WTC11 (cell line): Measurements from ENCODE around the gene LSM5. TPM values are rescaled to one million over a fixed set of nuclear protein-coding genes. Genes with fewer than 3 reads are reported as not detected.

Experiments
- ATAC-seq: fragments of 200-7000 bp; cut with Tn5 transposase; 2 replicates; pipeline ENCODE4 v1.10.0; 2021; ENCODE audit warnings: mild to moderate bottlenecking, moderate library complexity
- CTCF ChIA-PET: fragments of 300-600 bp; sonication (Branson Sonifier 250); formaldehyde crosslinking; loops from one replicate; lab custom pipeline; 2021; ENCODE audit warnings: antibody characterized with exemption; lab: Charles Lee
- POLR2A ChIA-PET: fragments of 350-600 bp; sonication (Branson Sonifier 250); formaldehyde crosslinking; loops from one replicate; lab custom pipeline; 2021; ENCODE audit warnings: antibody characterized with exemption; lab: Charles Lee
- DNase-seq: peaks from one replicate; pipeline ENCODE4 v3.0.0; 2021; ENCODE audit warnings: low spot score
- H3K27ac Mint-ChIP-seq: 2 replicates; pipeline ENCODE4 v1.8.0; 2021; ENCODE audit warnings: mixed read lengths
- H3K27me3 Mint-ChIP-seq: 2 replicates; pipeline ENCODE4 v1.8.0; 2021; ENCODE audit warnings: low read depth, mild to moderate bottlenecking, moderate library complexity, mixed read lengths
- H3K36me3 Mint-ChIP-seq: 2 replicates; pipeline ENCODE4 v1.8.0; 2021; ENCODE audit warnings: mixed read lengths
- H3K4me1 Mint-ChIP-seq: 2 replicates; pipeline ENCODE4 v1.8.0; 2022; ENCODE audit warnings: mixed read lengths
- H3K4me3 Mint-ChIP-seq: 2 replicates; pipeline ENCODE4 v1.8.0; 2021; ENCODE audit warnings: mild to moderate bottlenecking, moderate library complexity, mixed read lengths
- H3K9me3 Mint-ChIP-seq: 2 replicates; pipeline ENCODE4 v1.8.0; 2021; ENCODE audit warnings: mixed read lengths
- ELF4 ChIP-seq: sonication (generic); formaldehyde crosslinking; IDR thresholded peaks from 2 replicates; pipeline ENCODE4 v1.8.1; 2022; ENCODE audit warnings: low read depth, mild to moderate bottlenecking, moderate library complexity, missing genetic modification reagents
- FOXK1 ChIP-seq: sonication (generic); formaldehyde crosslinking; IDR thresholded peaks from 2 replicates; pipeline ENCODE4 v1.8.0; 2022; ENCODE audit warnings: mild to moderate bottlenecking, moderate library complexity, missing genetic modification reagents
- HMGA2 ChIP-seq: fragments of 250-450 bp; sonication (Bioruptor Pico); IDR thresholded peaks from 2 replicates; pipeline ENCODE4 v1.4.0; 2021; ENCODE audit warnings: mild to moderate bottlenecking, moderate library complexity
- IRF2 ChIP-seq: sonication (generic); formaldehyde crosslinking; IDR thresholded peaks from 2 replicates; pipeline ENCODE4 v1.8.0; 2022; ENCODE audit warnings: low read depth, missing genetic modification reagents, borderline replicate concordance
- JAZF1 ChIP-seq: fragments of 250-450 bp; sonication (Bioruptor Pico); IDR thresholded peaks from 2 replicates; pipeline ENCODE4 v1.9.0; 2021; ENCODE audit warnings: moderate library complexity, mild to moderate bottlenecking, inconsistent platforms
- JUN ChIP-seq: sonication (generic); formaldehyde crosslinking; IDR thresholded peaks from 2 replicates; pipeline ENCODE4 v1.8.0; 2023; ENCODE audit warnings: mild to moderate bottlenecking, missing genetic modification reagents
- KAT7 ChIP-seq: sonication (generic); formaldehyde crosslinking; IDR thresholded peaks from 2 replicates; pipeline ENCODE4 v1.8.1; 2023; ENCODE audit warnings: missing genetic modification reagents, mild to moderate bottlenecking, borderline replicate concordance
- NFE2L1 ChIP-seq: sonication (generic); formaldehyde crosslinking; IDR thresholded peaks from 2 replicates; pipeline ENCODE4 v1.8.1; 2023; ENCODE audit warnings: missing genetic modification reagents
- NR1H2 ChIP-seq: sonication (generic); formaldehyde crosslinking; IDR thresholded peaks from 2 replicates; pipeline ENCODE4 v1.9.0; 2021; ENCODE audit warnings: mild to moderate bottlenecking, moderate library complexity, missing genetic modification reagents
- PRRX2 ChIP-seq: fragments of 250-450 bp; sonication (Bioruptor Pico); IDR thresholded peaks from 2 replicates; pipeline ENCODE4 v1.8.0; 2021; ENCODE audit warnings: mild to moderate bottlenecking
- RELA ChIP-seq: sonication (generic); formaldehyde crosslinking; IDR thresholded peaks from 2 replicates; pipeline ENCODE4 v1.8.1; 2022; ENCODE audit warnings: missing genetic modification reagents, mild to moderate bottlenecking, borderline replicate concordance
- SMAD3 ChIP-seq: sonication (generic); formaldehyde crosslinking; IDR thresholded peaks from 2 replicates; pipeline ENCODE4 v1.8.0; 2022; ENCODE audit warnings: missing genetic modification reagents, mild to moderate bottlenecking, borderline replicate concordance
- SP1 ChIP-seq: sonication (generic); formaldehyde crosslinking; conservative IDR thresholded peaks from 2 replicates; pipeline ENCODE4 v1.8.1; 2022; ENCODE audit warnings: missing genetic modification reagents
- TCF7 ChIP-seq: sonication (generic); formaldehyde crosslinking; IDR thresholded peaks from 2 replicates; pipeline ENCODE4 v1.8.0; 2022; ENCODE audit warnings: mild to moderate bottlenecking, low read depth, missing genetic modification reagents, moderate library complexity
- TEAD4 ChIP-seq: sonication (generic); formaldehyde crosslinking; IDR thresholded peaks from 2 replicates; pipeline ENCODE4 v1.8.0; 2022; ENCODE audit warnings: mild to moderate bottlenecking, missing genetic modification reagents
- ZNF121 ChIP-seq: sonication (generic); formaldehyde crosslinking; IDR thresholded peaks from 2 replicates; pipeline ENCODE4 v1.8.0; 2023; ENCODE audit warnings: missing genetic modification reagents
- ZNF138 ChIP-seq: sonication (generic); formaldehyde crosslinking; conservative IDR thresholded peaks from 2 replicates; pipeline ENCODE4 v1.8.1; 2022; ENCODE audit warnings: mild to moderate bottlenecking, moderate library complexity, missing genetic modification reagents
- ZNF317 ChIP-seq: sonication (generic); formaldehyde crosslinking; IDR thresholded peaks from 2 replicates; pipeline ENCODE4 v1.8.1; 2023; ENCODE audit warnings: low read depth, mild to moderate bottlenecking, moderate library complexity, missing genetic modification reagents, borderline replicate concordance
- ZNF423 ChIP-seq: fragments of 250-450 bp; sonication (Bioruptor Pico); IDR thresholded peaks from 2 replicates; pipeline ENCODE4 v2.1.2; 2022; ENCODE audit warnings: mild to moderate bottlenecking, moderate library complexity
- total RNA-seq: library from RNA; stranded (reverse); gene quantifications from 3 replicates; pipeline ENCODE4 v1.2.3, GENCODE V29; 2021
- TF ChIP-seq, protein P1 (sequence below): sonication (generic); formaldehyde crosslinking; IDR thresholded peaks from 2 replicates; pipeline ENCODE4 v1.8.0; 2023; ENCODE audit warnings: missing genetic modification reagents
- TF ChIP-seq, protein P2 (sequence below): sonication (generic); formaldehyde crosslinking; IDR thresholded peaks from 2 replicates; pipeline ENCODE4 v1.8.1; 2022; ENCODE audit warnings: mild to moderate bottlenecking, missing genetic modification reagents, moderate library complexity, borderline replicate concordance
- TF ChIP-seq, protein P3 (sequence below): sonication (generic); formaldehyde crosslinking; IDR thresholded peaks from 2 replicates; pipeline ENCODE4 v1.8.1; 2022; ENCODE audit warnings: mild to moderate bottlenecking, moderate library complexity, missing genetic modification reagents
- TF ChIP-seq, protein P4 (sequence below): sonication (generic); formaldehyde crosslinking; IDR thresholded peaks from 2 replicates; pipeline ENCODE4 v1.8.1; 2023; ENCODE audit warnings: mild to moderate bottlenecking, missing genetic modification reagents

The LSM5 gene
- total RNA-seq, 1 experiment from 2014 or later, result 89.5 TPM

DNA sequence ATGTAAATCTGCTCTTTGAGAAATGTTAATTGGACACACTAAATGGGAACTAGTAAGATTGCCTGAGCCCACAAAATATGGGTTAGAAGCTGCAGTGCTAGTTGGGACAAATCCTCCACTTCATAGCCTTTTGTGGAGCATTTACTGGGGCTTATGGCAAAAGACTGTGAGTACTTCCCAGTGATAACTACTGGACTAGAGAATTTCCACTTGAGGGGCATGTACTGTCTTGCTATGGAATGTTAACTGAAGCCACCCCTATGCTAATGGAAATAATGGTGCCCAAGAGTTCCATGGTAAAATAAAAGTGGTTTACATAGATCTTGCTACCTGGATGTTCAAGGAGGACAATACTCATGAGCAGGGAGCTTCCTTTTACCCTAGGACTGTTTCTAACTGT is 34.5 kb upstream of the LSM5 start:
- ChIA-PET POLR2A (interaction anchor here (1.1 kb wide), 1 partner anchor 29 kb away, joined by 3 read pairs; the partner anchor contains the start of gene AVL9), CTCF (no interaction called here)
- TF ChIP-seq ZNF317 (CRISPR knock-in tag) (no peak), ZNF423 (no peak), TEAD4 (CRISPR knock-in tag) (no peak), KAT7 (CRISPR knock-in tag) (no peak), NFE2L1 (CRISPR knock-in tag) (no peak), NR1H2 (CRISPR knock-in tag) (no peak), JUN (CRISPR knock-in tag) (no peak), TCF7 (CRISPR knock-in tag) (no peak), PRRX2 (CRISPR knock-in tag) (no peak)
- ATAC-seq (no peak), DNase-seq (no peak)
- H3K4me1 Mint-ChIP-seq, result peaks cover 52% of the 10 kb centered on the region
- H3K4me3 Mint-ChIP-seq, result no peak overlapping the region
- peaks cover 39% of the 10 kb centered on the region for H3K36me3 Mint-ChIP-seq
- H3K27ac Mint-ChIP-seq, result peak overlapping the region; percentile 80
- 0 out of 2 replicates have a peak, but pooled peaks cover 4% of the 10 kb centered on the region for H3K27me3 Mint-ChIP-seq
- peaks cover 35% of the 10 kb centered on the region for H3K9me3 Mint-ChIP-seq

DNA sequence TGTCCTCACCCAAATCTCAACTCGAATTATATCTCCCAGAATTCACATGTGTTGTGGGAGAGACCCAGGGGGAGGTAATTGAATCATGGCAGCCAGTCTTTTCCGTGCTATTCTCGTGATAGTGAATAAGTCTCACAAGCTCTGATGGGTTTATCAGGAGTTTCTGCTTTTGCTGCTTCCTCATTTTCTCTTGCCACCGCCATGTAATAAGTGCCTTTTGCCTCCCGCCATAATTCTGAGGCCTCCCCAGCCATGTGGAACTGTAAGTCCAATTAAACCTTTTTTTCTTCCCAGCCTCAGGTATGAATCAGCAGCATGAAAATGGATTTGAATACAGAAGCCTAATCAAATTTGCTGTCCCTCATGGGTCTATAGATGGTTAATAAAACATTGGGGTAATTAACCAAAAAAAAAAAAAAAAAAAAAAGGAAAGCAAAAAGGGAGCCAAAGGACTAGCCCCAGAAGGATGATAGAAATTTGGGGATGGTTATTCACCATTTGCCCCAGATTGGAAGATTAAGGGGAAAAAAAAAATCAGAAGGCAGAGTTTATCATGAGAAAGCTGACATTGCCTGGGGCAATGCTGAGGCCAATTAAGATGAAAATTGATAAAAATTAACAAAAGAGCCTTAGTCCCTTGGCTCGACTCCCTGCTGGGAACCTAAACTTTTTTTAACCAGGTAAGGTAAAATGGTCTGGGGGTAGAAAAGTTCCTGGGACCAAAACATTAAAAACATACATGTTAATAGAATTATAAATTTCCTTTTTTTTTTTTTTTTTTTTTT is 32.8 kb upstream of the LSM5 start:
- H3K9me3 Mint-ChIP-seq, result peaks cover 40% of the 10 kb centered on the region
- DNase-seq (no peak), ATAC-seq (no peak)
- ChIA-PET POLR2A (no interaction called here), CTCF (no interaction called here)
- peaks cover 4% of the 10 kb centered on the region for H3K27me3 Mint-ChIP-seq
- H3K4me1 Mint-ChIP-seq, result peaks cover 38% of the 10 kb centered on the region
- TF ChIP-seq, protein P1, sequence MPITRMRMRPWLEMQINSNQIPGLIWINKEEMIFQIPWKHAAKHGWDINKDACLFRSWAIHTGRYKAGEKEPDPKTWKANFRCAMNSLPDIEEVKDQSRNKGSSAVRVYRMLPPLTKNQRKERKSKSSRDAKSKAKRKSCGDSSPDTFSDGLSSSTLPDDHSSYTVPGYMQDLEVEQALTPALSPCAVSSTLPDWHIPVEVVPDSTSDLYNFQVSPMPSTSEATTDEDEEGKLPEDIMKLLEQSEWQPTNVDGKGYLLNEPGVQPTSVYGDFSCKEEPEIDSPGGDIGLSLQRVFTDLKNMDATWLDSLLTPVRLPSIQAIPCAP (CRISPR knock-in tag), result no peak
- no peak for TF ChIP-seq RELA
- TF ChIP-seq PRRX2 (CRISPR knock-in tag), result no peak
- no peak for TF ChIP-seq HMGA2
- no peak for TF ChIP-seq ZNF138 (CRISPR knock-in tag)
- no peak for TF ChIP-seq FOXK1 (CRISPR knock-in tag)
- no peak for TF ChIP-seq ZNF121
- no peak for TF ChIP-seq SMAD3 (CRISPR knock-in tag)
- H3K36me3 Mint-ChIP-seq, result peaks cover 51% of the 10 kb centered on the region
- no peak overlapping the region for H3K4me3 Mint-ChIP-seq
- no peak overlapping the region for H3K27ac Mint-ChIP-seq

DNA sequence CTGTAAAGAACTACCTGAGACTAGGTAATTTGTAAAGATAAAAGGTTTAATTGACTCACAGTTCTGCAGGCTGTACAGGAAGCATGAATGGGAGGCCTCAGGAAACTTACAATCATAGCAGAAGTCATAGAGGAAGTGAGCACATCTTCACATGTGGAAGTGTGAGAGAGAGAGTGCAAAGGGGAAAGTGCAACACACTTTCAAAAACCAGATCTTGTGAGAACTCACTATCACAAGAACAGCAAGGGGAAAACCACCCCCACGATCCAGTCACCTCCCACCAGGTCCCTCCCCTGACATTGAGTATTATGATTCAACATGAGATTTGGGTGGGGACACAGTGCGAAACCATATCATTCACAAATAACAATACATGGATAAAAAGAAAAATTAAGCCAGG is 29.6 kb upstream of the LSM5 start:
- TF ChIP-seq, protein P2, sequence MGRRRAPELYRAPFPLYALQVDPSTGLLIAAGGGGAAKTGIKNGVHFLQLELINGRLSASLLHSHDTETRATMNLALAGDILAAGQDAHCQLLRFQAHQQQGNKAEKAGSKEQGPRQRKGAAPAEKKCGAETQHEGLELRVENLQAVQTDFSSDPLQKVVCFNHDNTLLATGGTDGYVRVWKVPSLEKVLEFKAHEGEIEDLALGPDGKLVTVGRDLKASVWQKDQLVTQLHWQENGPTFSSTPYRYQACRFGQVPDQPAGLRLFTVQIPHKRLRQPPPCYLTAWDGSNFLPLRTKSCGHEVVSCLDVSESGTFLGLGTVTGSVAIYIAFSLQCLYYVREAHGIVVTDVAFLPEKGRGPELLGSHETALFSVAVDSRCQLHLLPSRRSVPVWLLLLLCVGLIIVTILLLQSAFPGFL (CRISPR knock-in tag), result no peak
- TF ChIP-seq, protein P3, sequence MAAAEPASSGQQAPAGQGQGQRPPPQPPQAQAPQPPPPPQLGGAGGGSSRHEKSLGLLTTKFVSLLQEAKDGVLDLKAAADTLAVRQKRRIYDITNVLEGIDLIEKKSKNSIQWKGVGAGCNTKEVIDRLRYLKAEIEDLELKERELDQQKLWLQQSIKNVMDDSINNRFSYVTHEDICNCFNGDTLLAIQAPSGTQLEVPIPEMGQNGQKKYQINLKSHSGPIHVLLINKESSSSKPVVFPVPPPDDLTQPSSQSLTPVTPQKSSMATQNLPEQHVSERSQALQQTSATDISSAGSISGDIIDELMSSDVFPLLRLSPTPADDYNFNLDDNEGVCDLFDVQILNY, result no peak
- TF ChIP-seq JUN (CRISPR knock-in tag), result no peak
- no peak for TF ChIP-seq RELA
- TF ChIP-seq JAZF1 (CRISPR knock-in tag), result no peak
- no peak for TF ChIP-seq ELF4 (CRISPR knock-in tag)
- TF ChIP-seq SP1, result no peak
- no peak for TF ChIP-seq KAT7 (CRISPR knock-in tag)
- TF ChIP-seq, protein P4, sequence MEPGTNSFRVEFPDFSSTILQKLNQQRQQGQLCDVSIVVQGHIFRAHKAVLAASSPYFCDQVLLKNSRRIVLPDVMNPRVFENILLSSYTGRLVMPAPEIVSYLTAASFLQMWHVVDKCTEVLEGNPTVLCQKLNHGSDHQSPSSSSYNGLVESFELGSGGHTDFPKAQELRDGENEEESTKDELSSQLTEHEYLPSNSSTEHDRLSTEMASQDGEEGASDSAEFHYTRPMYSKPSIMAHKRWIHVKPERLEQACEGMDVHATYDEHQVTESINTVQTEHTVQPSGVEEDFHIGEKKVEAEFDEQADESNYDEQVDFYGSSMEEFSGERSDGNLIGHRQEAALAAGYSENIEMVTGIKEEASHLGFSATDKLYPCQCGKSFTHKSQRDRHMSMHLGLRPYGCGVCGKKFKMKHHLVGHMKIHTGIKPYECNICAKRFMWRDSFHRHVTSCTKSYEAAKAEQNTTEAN (CRISPR knock-in tag), result no peak
- TF ChIP-seq ZNF138 (CRISPR knock-in tag), result no peak
- no peak for TF ChIP-seq PRRX2 (CRISPR knock-in tag)
- no peak for TF ChIP-seq IRF2 (CRISPR knock-in tag)
- H3K36me3 Mint-ChIP-seq, result peaks cover 83% of the 10 kb centered on the region
- POLR2A ChIA-PET, result no interaction called here
- H3K27ac Mint-ChIP-seq, result no peak overlapping the region
- H3K4me3 Mint-ChIP-seq, result no peak overlapping the region
- H3K27me3 Mint-ChIP-seq, result peaks cover 4% of the 10 kb centered on the region
- H3K4me1 Mint-ChIP-seq, result peaks cover 10% of the 10 kb centered on the region
- H3K9me3 Mint-ChIP-seq, result peaks cover 71% of the 10 kb centered on the region
- DNase-seq (no peak), ATAC-seq (no peak)
- CTCF ChIA-PET, result no interaction called here
